Ovary (tissue), 9 donors: ENCODE data around the gene CERK. TPM values are rescaled to one million over a fixed set of nuclear protein-coding genes. Genes with fewer than 3 reads are reported as not detected.

Experiments
- DNase-seq, 5 donors: peaks; one replicate each; pipeline ENCODE4 v3.0.0-alpha.2; 2019 to 2020
- H3K27ac ChIP-seq, 2 donors: fragments of 200-600 bp; one replicate each; pipeline versions ENCODE4 v1.5.1 to v1.8.0; 2019 to 2022
- H3K27me3 ChIP-seq: fragments of 200-600 bp; one replicate; pipeline ENCODE4 v1.8.0; 2022
- H3K36me3 ChIP-seq: fragments of 200-600 bp; sonication (generic); one replicate; pipeline ENCODE4 v1.5.1; 2019
- H3K4me1 ChIP-seq: one replicate; pipeline ENCODE4 v1.8.1; 2013; ENCODE audit warnings: mild to moderate bottlenecking, moderate library complexity; ENCODE audit not compliant: insufficient read depth
- H3K4me3 ChIP-seq: fragments of 200-600 bp; sonication (generic); one replicate; pipeline ENCODE4 v1.5.1; 2017
- H3K9me3 ChIP-seq, 2 donors: fragments of 200-600 bp in 1 of 2; sonication (generic) in 1 of 2; one replicate each; pipeline versions ENCODE4 v1.5.1 to v1.8.1; 2013 to 2019; ENCODE audit warnings: mild to moderate bottlenecking in 1 of 2, moderate library complexity in 1 of 2
- EP300 ChIP-seq: sonication (generic); formaldehyde crosslinking; IDR thresholded peaks from one replicate; pipeline ENCODE4 v1.6.1; 2017; ENCODE audit warnings: antibody characterized with exemption
- POLR2A ChIP-seq: fragments of 450-650 bp; IDR thresholded peaks from one replicate; pipeline ENCODE4 v1.6.1; 2017; ENCODE audit warnings: antibody characterized with exemption, mild to moderate bottlenecking, moderate library complexity
- WGBS, 3 donors: extraction: QIAGEN DNeasy Blood & Tissue Kit in 1 of 3; methylation state at CpG; one replicate each; pipeline versions ENCODE4 v1.1.5 to v1.1.7; 2013 to 2017; 5-methylcytosine and 5-hydroxymethylcytosine counted together
- intact Hi-C, 4 donors: fragments of 100-400 bp; cut with DNase I; formaldehyde crosslinking; loops; one replicate each; pipeline versions ENCODE4 v1.11.0 to v1.15.1; 2022 to 2023
- polyA plus RNA-seq, 2 donors: library from polyadenylated mRNA; stranded (reverse); fragments of 200-250 nt in 1 of 2; fragments of 350-450 nt in 1 of 2; fragmentation: Illumina TruSeq in 1 of 2; extraction: RNeasy Lipid Tissue Mini Kit (QIAGEN cat#74804) in 1 of 2; gene quantifications; one replicate each; pipeline ENCODE4 v1.2.3, GENCODE V29; 2013 to 2014
- total RNA-seq, 7 donors: library from RNA; depleted of rRNA in 2 of 7; stranded (reverse); fragments of >200 nt in 2 of 7; fragmentation: NEBNext Ultra II Directional in 3 of 7; extraction: Animal tissue kit (Norgen Biotek cat#: 25700) in 3 of 7; gene quantifications; one replicate each; pipeline versions ENCODE4 v1.1.0 to v1.2.4, GENCODE V29; 2016 to 2023
- TF ChIP-seq, protein P1 (sequence below), 3 donors: fragments of 450-650 bp in 2 of 3; fragments of 200-600 bp in 1 of 3; IDR thresholded peaks; one replicate each; pipeline versions ENCODE4 v1.5.1 to v1.8.0; 2016 to 2022; ENCODE audit warnings: antibody characterized with exemption in 3 of 3, mild to moderate bottlenecking in 1 of 3
- donor health status: DM: no; HTN: no; CAD: no; lungs with moderate emphysema.
- donor health status: DM: no; HTN: no; CAD: no.
- donor health status: Bipolar disorder and iron deficiency.
- donor health status: DM: yes; HTN: yes; CAD: no.
- donor health status: DM: no; HTN: no; CAD: no.
- donor health status: DM: yes; HTN: yes; CAD: no.

The CERK gene
- total and polyA plus RNA-seq, 9 donors: 27.1 to 71.1 (median 46.8) TPM

DNA sequence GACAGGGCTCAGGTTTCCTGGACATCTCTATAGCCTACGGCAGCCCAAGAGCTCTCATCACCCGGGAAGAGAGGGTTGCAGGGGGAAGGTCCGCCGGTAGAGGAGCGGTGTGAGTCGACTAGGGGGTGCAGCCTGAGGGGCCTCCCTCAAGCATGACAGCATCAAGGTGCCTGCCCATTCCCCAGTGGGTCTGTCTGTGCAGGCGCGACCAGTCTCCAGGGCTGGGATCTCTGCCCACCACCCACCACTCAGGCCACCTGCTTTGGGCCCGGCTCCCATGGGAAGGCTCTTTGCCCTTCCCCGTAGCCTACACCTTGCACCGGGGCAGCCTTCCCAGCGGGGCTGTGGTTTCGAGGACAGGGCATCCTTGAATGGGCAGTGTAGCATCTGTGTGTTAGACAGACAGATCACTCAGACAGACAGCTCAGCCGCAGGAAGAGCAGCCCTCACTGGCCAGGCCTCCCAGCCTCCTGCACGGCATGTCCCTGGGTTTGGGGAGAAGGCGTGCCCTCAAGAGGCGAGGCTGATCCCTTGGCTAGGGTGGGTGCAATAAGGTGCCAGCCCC, 29.2 kb downstream of the CERK start:
- no peaks in the 10 kb centered on the region for H3K27me3 ChIP-seq
- DNase-seq: no peak
- H3K4me3 ChIP-seq: no peak overlapping the region
- H3K9me3 ChIP-seq: no peaks in the 10 kb centered on the region
- no peak overlapping the region for H3K27ac ChIP-seq
- 93 to 97% (median 95%) methylated on average over 17 of the region's 17 CpGs for WGBS, 3 donors
- intact Hi-C loops: no loop called here
- TF ChIP-seq EP300 (no peak), POLR2A (no peak)
- TF ChIP-seq, protein P1, sequence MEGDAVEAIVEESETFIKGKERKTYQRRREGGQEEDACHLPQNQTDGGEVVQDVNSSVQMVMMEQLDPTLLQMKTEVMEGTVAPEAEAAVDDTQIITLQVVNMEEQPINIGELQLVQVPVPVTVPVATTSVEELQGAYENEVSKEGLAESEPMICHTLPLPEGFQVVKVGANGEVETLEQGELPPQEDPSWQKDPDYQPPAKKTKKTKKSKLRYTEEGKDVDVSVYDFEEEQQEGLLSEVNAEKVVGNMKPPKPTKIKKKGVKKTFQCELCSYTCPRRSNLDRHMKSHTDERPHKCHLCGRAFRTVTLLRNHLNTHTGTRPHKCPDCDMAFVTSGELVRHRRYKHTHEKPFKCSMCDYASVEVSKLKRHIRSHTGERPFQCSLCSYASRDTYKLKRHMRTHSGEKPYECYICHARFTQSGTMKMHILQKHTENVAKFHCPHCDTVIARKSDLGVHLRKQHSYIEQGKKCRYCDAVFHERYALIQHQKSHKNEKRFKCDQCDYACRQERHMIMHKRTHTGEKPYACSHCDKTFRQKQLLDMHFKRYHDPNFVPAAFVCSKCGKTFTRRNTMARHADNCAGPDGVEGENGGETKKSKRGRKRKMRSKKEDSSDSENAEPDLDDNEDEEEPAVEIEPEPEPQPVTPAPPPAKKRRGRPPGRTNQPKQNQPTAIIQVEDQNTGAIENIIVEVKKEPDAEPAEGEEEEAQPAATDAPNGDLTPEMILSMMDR (IDR thresholded peaks at IDR 0.05): no peak
- no peaks in the 10 kb centered on the region for H3K36me3 ChIP-seq
- H3K4me1 ChIP-seq: peaks cover 4% of the 10 kb centered on the region

DNA sequence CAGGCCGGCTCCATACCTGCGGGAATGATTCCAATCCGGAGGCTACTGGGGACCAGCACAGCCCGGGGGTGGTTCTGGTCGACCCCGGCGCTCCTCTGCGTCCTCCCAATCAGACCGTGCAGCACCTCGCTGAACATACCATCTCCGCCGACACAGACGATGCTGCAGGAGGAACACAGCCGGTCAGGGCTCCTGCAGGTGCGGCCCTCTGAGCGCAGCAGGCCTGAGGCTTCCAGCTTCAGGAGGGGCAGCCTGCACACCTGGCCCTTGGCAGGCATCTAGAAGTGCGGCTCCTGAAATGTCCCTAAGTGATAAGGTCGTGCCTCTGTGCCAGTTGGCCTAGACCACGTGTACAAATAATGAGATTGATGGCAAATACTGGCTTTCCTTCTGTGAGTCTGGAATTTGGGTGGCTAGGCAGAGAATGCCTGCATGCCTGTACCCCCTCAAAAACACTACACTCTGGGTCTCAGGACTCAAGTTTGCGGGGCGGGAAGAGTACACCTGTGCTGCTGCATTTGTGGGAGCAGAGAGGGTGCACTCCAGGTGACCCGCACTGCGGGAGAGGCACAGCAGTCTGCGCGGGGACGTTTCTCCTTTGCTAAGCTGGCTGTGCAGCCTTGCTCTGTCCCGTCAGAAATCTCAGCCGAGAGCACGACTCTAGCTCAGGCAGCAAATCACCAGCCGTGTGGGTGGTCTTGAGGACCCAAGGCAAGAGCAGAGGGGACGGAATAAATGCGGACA, 30.1 kb downstream of the CERK start:
- intact Hi-C loops: no loop called here
- TF ChIP-seq, protein P1 (IDR thresholded peaks at IDR 0.05): no peak
- TF ChIP-seq POLR2A (no peak), EP300 (no peak)
- DNase-seq: no peak
- Histone ChIP-seq H3K4me3 (no peak overlapping the region), H3K27ac (no peak overlapping the region), H3K4me1 (no peaks in the 10 kb centered on the region), H3K36me3 (no peaks in the 10 kb centered on the region), H3K27me3 (no peaks in the 10 kb centered on the region), H3K9me3 (no peaks in the 10 kb centered on the region)
- WGBS, 3 donors: 86 to 93% (median 92%) methylated on average over 32 of the region's 32 CpGs

DNA sequence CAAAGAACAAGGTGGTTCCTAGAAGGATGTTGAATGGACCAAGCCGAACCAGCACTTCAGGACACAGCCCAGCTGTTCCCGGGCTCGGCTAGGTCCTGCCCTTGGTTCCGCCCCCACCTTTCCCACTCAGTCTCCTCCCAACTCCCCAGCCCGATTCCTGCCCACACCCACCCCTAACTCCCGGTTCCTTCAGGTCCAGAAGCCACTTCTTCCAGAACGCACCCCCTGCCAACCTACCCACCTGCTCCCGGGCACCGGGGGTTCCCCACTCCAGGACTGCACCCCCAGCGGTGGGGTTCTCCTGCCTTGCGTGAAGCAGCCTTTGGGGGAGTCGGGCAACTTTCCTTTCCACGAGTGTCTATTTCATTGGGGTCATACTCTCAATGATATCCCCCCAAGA, 30.7 kb downstream of the CERK start:
- intact Hi-C loops: no loop called here

DNA sequence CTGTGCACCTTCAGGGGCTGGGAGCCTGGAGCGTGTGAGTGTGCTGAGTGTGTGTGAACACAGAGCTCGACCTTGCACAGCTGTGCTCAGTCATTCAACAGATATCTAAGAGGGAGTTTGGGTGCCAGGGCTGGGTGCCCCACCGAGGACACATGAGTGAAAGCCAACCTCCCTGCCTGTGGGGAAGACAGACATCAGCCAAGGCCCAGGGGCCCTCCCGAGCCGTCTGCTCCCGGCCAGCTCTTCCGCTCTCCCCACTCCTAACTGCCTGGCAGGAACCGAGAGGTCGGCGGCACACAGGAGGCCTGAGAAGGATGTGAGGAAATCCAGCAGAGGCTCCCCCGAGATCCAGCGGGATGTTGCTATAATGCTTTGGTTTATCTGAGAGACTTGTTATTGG, 32.0 kb downstream of the CERK start:
- Histone ChIP-seq H3K4me3 (no peak overlapping the region), H3K36me3 (no peaks in the 10 kb centered on the region), H3K9me3 (no peaks in the 10 kb centered on the region), H3K27ac (no peak overlapping the region), H3K27me3 (no peaks in the 10 kb centered on the region), H3K4me1 (no peaks in the 10 kb centered on the region)
- 88 to 95% (median 94%) methylated on average over 12 of the region's 12 CpGs for WGBS, 3 donors
- TF ChIP-seq POLR2A: no peak
- no peak for TF ChIP-seq EP300
- TF ChIP-seq, protein P1 (IDR thresholded peaks at IDR 0.05): no peak
- intact Hi-C loops: no loop called here
- no peak for DNase-seq

More for the DNA sequence above, 30.7 kb downstream of the CERK start:
- Histone ChIP-seq H3K4me1 (no peaks in the 10 kb centered on the region), H3K27ac (no peak overlapping the region), H3K27me3 (no peaks in the 10 kb centered on the region), H3K9me3 (no peaks in the 10 kb centered on the region), H3K4me3 (no peak overlapping the region), H3K36me3 (no peaks in the 10 kb centered on the region)
- TF ChIP-seq EP300: no peak
- TF ChIP-seq POLR2A: no peak
- TF ChIP-seq, protein P1 (IDR thresholded peaks at IDR 0.05): no peak
- DNase-seq: no peak
- 81 to 87% (median 82%) methylated on average over 13 of the region's 13 CpGs for WGBS, 3 donors
